Panc1 (cell line): ENCODE measurements around the gene CDO1. TPM values are rescaled to one million over a fixed set of nuclear protein-coding genes. Genes with fewer than 3 reads are reported as not detected.

Source experiments
- ATAC-seq: fragments of 200-7000 bp; cut with Tn5 transposase; 2 replicates; pipeline ENCODE4 v1.9.1; 2020; ENCODE audit warnings: mild to moderate bottlenecking, moderate library complexity
- BruUV-seq: library from RNA; stranded (reverse); fragments of 400-500 nt; replicated peaks from 2 replicates; lab custom pipeline; 2021; lab: Mats Ljungman, UMichigan
- CTCF ChIA-PET: fragments of 300-600 bp; sonication (Branson Sonifier 250); formaldehyde crosslinking; loops from one replicate; lab custom pipeline; 2022; ENCODE audit warnings: antibody characterized with exemption; lab: Charles Lee
- POLR2A ChIA-PET: fragments of 300-600 bp; sonication (Branson Sonifier 250); formaldehyde crosslinking; loops from one replicate; lab custom pipeline; 2022; ENCODE audit warnings: antibody characterized with exemption; lab: Charles Lee
- DNase-seq: peaks from one replicate; pipeline ENCODE4 v3.0.0-alpha.2; 2010; ENCODE audit warnings: low read depth, low spot score
- H3K27ac ChIP-seq: 2 replicates; pipeline ENCODE4 v1.5.1; 2011; ENCODE audit warnings: mild to moderate bottlenecking, low read length, inconsistent platforms
- H3K27me3 ChIP-seq: fragments of 200-500 bp; sonication (Bioruptor generic); 2 replicates; pipeline ENCODE4 v1.6.0; 2014; ENCODE audit warnings: low read length, inconsistent platforms; ENCODE audit not compliant: control insufficient read depth, insufficient read depth
- H3K36me3 ChIP-seq: fragments of 200-500 bp; sonication (Bioruptor generic); 2 replicates; pipeline ENCODE4 v1.5.1; 2014; ENCODE audit warnings: inconsistent platforms, mild to moderate bottlenecking, low read length, moderate library complexity; ENCODE audit not compliant: control insufficient read depth, insufficient read depth
- H3K4me1 ChIP-seq: 2 replicates; pipeline ENCODE4 v1.5.1; 2011; ENCODE audit warnings: inconsistent platforms, mild to moderate bottlenecking, low read length, moderate library complexity; ENCODE audit not compliant: control insufficient read depth, insufficient read depth
- H3K4me3 ChIP-seq, 2 experiments: 2 replicates each; pipeline ENCODE4 v1.5.1; 2011 to 2012; ENCODE audit warnings: low read depth in 2 of 2, low read length in 2 of 2, mild to moderate bottlenecking in 2 of 2, inconsistent platforms in 1 of 2, moderate library complexity in 1 of 2
- H3K9me3 ChIP-seq: fragments of 200-500 bp; sonication (Bioruptor generic); 2 replicates; pipeline ENCODE4 v1.5.1; 2014; ENCODE audit warnings: low read depth, mild to moderate bottlenecking, inconsistent platforms, low read length, moderate library complexity; ENCODE audit not compliant: control insufficient read depth, insufficient read depth
- POLR2AphosphoS5 ChIP-seq: IDR thresholded peaks from 2 replicates; pipeline ENCODE4 v1.6.1; 2012; ENCODE audit warnings: mild to moderate bottlenecking, low read depth, low read length, moderate library complexity
- SIN3A ChIP-seq: IDR thresholded peaks from 2 replicates; pipeline ENCODE4 v1.6.1; 2012; ENCODE audit warnings: low read depth, mild to moderate bottlenecking, low read length, moderate library complexity, borderline replicate concordance; ENCODE audit not compliant: insufficient read depth
- TCF7L2 ChIP-seq: IDR thresholded peaks from 2 replicates; pipeline ENCODE4 v1.6.1; 2011; ENCODE audit warnings: mild to moderate bottlenecking, low read depth, low read length, inconsistent platforms
- in situ Hi-C: cut with HindIII; loops from 2 replicates; pipeline ENCODE4 v1.10.0; 2016; ENCODE audit warnings: low sequenced_read_pairs, low pct_unique_long_range_greater_than_20kb
- intact Hi-C: fragments of 100-400 bp; cut with micrococcal nuclease; formaldehyde crosslinking; loops from one replicate; pipeline ENCODE4 v1.10.0; 2022; ENCODE audit not compliant: unreplicated experiment
- total RNA-seq: library from RNA; stranded (reverse); gene quantifications from one replicate; pipeline ENCODE4 v1.2.1, GENCODE V29; 2021; ENCODE audit not compliant: unreplicated experiment
- TF ChIP-seq, protein P1 (sequence below): fragments of 450-650 bp; IDR thresholded peaks from 2 replicates; pipeline ENCODE4 v1.5.1; 2017; ENCODE audit warnings: mild to moderate bottlenecking
- TF ChIP-seq, protein P2 (sequence below), 2 experiments: IDR thresholded peaks; 2 replicates each; pipeline ENCODE4 v1.6.1; 2011 to 2012; ENCODE audit warnings: low read depth in 2 of 2, control low read depth in 1 of 2, low read length in 1 of 2, mild to moderate bottlenecking in 1 of 2, moderate library complexity in 1 of 2; ENCODE audit not compliant: insufficient read depth in 1 of 2

CDO1 gene
- total RNA-seq, 1 experiment from 2014 or later = not detected

DNA sequence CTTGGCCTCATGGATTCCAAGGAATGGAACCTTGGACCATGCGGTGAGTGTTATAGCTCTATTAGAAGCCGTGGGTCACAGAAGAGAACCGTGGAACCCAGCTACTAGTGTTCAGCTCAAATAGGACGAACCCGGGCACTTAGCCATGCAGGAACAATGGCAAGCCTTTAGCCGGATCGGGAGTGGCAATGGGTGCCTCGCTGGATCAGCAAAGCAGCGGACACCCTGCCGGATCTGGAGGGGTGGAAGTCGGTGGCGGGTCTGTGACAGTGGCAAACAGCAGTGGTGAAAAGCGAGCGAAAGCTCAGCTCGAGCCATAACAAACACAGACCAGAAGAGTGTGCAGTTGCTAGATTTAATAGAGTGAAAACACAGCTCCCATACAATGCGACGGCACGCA, 2.4 kb upstream of the CDO1 start:
- TF ChIP-seq, protein P1, sequence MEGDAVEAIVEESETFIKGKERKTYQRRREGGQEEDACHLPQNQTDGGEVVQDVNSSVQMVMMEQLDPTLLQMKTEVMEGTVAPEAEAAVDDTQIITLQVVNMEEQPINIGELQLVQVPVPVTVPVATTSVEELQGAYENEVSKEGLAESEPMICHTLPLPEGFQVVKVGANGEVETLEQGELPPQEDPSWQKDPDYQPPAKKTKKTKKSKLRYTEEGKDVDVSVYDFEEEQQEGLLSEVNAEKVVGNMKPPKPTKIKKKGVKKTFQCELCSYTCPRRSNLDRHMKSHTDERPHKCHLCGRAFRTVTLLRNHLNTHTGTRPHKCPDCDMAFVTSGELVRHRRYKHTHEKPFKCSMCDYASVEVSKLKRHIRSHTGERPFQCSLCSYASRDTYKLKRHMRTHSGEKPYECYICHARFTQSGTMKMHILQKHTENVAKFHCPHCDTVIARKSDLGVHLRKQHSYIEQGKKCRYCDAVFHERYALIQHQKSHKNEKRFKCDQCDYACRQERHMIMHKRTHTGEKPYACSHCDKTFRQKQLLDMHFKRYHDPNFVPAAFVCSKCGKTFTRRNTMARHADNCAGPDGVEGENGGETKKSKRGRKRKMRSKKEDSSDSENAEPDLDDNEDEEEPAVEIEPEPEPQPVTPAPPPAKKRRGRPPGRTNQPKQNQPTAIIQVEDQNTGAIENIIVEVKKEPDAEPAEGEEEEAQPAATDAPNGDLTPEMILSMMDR = no peak
- POLR2A ChIA-PET = no interaction called here
- no TSS peak for BruUV-seq
- ATAC-seq (no peak), DNase-seq (no peak)
- no peak overlapping the region for H3K27ac ChIP-seq
- no peaks in the 10 kb centered on the region for H3K9me3 ChIP-seq
- no peaks in the 10 kb centered on the region for H3K36me3 ChIP-seq
- in situ Hi-C loops = no loop called here
- no peaks in the 10 kb centered on the region; the same call in 1 of the 2 replicates for H3K27me3 ChIP-seq
- intact Hi-C loops = no loop called here
- H3K4me1 ChIP-seq = no peaks in the 10 kb centered on the region
- no peak overlapping the region for H3K4me3 ChIP-seq
- CTCF ChIA-PET = no interaction called here

DNA sequence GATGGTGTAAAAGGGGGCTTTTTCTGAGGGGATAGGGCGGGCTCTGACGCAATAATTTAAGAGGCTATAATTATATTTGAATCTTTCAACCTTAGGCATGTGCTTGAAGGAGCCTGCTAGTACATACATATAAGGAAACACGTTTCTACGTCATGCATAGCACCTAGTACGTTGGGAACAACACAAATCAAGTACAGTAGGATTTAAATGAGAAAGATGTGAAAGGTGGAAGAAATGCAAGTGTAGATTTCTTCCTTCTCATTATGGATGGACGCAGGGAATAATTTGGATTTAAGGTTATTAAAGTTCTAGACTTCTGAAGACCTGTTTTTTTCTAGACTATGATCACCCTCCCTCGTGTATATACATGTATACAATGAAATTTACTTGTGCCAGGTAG, 927 bp upstream of the CDO1 start:
- Histone ChIP-seq H3K4me3 (no peak overlapping the region), H3K9me3 (no peaks in the 10 kb centered on the region), H3K27me3 (peaks cover 2% of the 10 kb centered on the region; the same call in 1 of the 2 replicates), H3K4me1 (no peaks in the 10 kb centered on the region), H3K36me3 (no peaks in the 10 kb centered on the region), H3K27ac (no peak overlapping the region)
- CTCF ChIA-PET = no interaction called here
- in situ Hi-C loops (no loop called here), intact Hi-C loops (no loop called here)
- ATAC-seq (no peak), DNase-seq (no peak)
- no peak for TF ChIP-seq TCF7L2
- no peak for TF ChIP-seq SIN3A
- TF ChIP-seq, protein P2, sequence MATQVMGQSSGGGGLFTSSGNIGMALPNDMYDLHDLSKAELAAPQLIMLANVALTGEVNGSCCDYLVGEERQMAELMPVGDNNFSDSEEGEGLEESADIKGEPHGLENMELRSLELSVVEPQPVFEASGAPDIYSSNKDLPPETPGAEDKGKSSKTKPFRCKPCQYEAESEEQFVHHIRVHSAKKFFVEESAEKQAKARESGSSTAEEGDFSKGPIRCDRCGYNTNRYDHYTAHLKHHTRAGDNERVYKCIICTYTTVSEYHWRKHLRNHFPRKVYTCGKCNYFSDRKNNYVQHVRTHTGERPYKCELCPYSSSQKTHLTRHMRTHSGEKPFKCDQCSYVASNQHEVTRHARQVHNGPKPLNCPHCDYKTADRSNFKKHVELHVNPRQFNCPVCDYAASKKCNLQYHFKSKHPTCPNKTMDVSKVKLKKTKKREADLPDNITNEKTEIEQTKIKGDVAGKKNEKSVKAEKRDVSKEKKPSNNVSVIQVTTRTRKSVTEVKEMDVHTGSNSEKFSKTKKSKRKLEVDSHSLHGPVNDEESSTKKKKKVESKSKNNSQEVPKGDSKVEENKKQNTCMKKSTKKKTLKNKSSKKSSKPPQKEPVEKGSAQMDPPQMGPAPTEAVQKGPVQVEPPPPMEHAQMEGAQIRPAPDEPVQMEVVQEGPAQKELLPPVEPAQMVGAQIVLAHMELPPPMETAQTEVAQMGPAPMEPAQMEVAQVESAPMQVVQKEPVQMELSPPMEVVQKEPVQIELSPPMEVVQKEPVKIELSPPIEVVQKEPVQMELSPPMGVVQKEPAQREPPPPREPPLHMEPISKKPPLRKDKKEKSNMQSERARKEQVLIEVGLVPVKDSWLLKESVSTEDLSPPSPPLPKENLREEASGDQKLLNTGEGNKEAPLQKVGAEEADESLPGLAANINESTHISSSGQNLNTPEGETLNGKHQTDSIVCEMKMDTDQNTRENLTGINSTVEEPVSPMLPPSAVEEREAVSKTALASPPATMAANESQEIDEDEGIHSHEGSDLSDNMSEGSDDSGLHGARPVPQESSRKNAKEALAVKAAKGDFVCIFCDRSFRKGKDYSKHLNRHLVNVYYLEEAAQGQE (IDR thresholded peaks at IDR 0.05; ENCODE audit: insufficient read depth in 1 of 2, low read depth in 2 of 2, low read length in 1 of 2) = no peak
- TF ChIP-seq, protein P1 = no peak
- TF ChIP-seq POLR2AphosphoS5 = no peak
- POLR2A ChIA-PET = no interaction called here
- BruUV-seq = no TSS peak
